ENCODE results near the gene CDH4. TPM values are rescaled to one million over a fixed set of nuclear protein-coding genes. Genes with fewer than 3 reads are reported as not detected.

The CDH4 gene
- polyA plus RNA-seq, 1 donor (not counting 4 experiments of a cell fraction or from before 2014, with no cell fraction given): 2.2 TPM

- H3K4me3 ChIP-seq (ENCODE audit: control insufficient read depth in 2 of 3, extremely low read depth in 1 of 3, insufficient read depth in 2 of 3, low read depth in 1 of 3, low read length in 3 of 3): no peak overlapping the region
- no peak overlapping the region for H2AFZ ChIP-seq (ENCODE audit: control insufficient read depth, low read length)
- H3K79me2 ChIP-seq (ENCODE audit: control insufficient read depth, insufficient read depth, low read length): peaks cover 4% of the 10 kb centered on the region
- TF ChIP-seq CTCF (optimal IDR thresholded peaks at IDR 0.05 in 1 of 3, IDR thresholded peaks at IDR 0.05 in 1 of 3, conservative IDR thresholded peaks at IDR 0.05 in 1 of 3; ENCODE audit: extremely low read depth in 1 of 3, insufficient read depth in 2 of 3, low read length in 3 of 3): no peak
- TF ChIP-seq EZH2 (IDR thresholded peaks at IDR 0.05; ENCODE audit: low read length): no peak
- H3K27ac ChIP-seq (ENCODE audit: control insufficient read depth, insufficient read depth, low read length): no peak overlapping the region
- H3K9me1 ChIP-seq (ENCODE audit: control insufficient read depth, extremely low read depth, insufficient read depth, low read length): peaks cover 2% of the 10 kb centered on the region
- peaks cover 7 to 15% of the 10 kb centered on the region in 2 experiments for H3K36me3 ChIP-seq (ENCODE audit: control insufficient read depth in 2 of 2, extremely low read depth in 1 of 2, insufficient read depth in 2 of 2, low read length in 2 of 2)
- FAIRE-seq: no peak
- peaks cover 20% of the 10 kb centered on the region for H4K20me1 ChIP-seq (ENCODE audit: control insufficient read depth, extremely low read depth, insufficient read depth, low read length)
- no peak overlapping the region for H3K4me2 ChIP-seq (ENCODE audit: control insufficient read depth, extremely low read depth, insufficient read depth, low read depth, low read length)
- H3K9me3 ChIP-seq (ENCODE audit: control insufficient read depth, low read depth, low read length): no peaks in the 10 kb centered on the region
- H3K9ac ChIP-seq (ENCODE audit: control insufficient read depth, extremely low read depth, insufficient read depth, low read length): no peak overlapping the region
- dilution Hi-C loops (cut with MboI; ENCODE audit: extremely low pct_ligation_motif_present, low sequenced_read_pairs): no loop called here
- H3K4me1 ChIP-seq (ENCODE audit: control insufficient read depth, extremely low read depth, insufficient read depth, low read length): peaks cover 6% of the 10 kb centered on the region
- DNase-seq (ENCODE audit: low read depth, low spot score): no peak
- H3K27me3 ChIP-seq (ENCODE audit: control insufficient read depth, extremely low read depth, insufficient read depth, low read length): no peaks in the 10 kb centered on the region
Measured at GRCh38 chr20:61290721-61291120, 38.7 kb downstream of the CDH4 start.

- Histone ChIP-seq H3K4me2 (ENCODE audit: control insufficient read depth, extremely low read depth, insufficient read depth, low read depth, low read length) (no peak overlapping the region), H3K4me3 (ENCODE audit: control insufficient read depth in 2 of 3, extremely low read depth in 1 of 3, insufficient read depth in 2 of 3, low read depth in 1 of 3, low read length in 3 of 3) (no peak overlapping the region), H3K9me3 (ENCODE audit: control insufficient read depth, low read depth, low read length) (no peaks in the 10 kb centered on the region), H3K79me2 (ENCODE audit: control insufficient read depth, insufficient read depth, low read length) (peaks cover 4% of the 10 kb centered on the region), H3K9me1 (ENCODE audit: control insufficient read depth, extremely low read depth, insufficient read depth, low read length) (peaks cover 2% of the 10 kb centered on the region), H3K27ac (ENCODE audit: control insufficient read depth, insufficient read depth, low read length) (no peak overlapping the region), H4K20me1 (ENCODE audit: control insufficient read depth, extremely low read depth, insufficient read depth, low read length) (peaks cover 20% of the 10 kb centered on the region), H3K4me1 (ENCODE audit: control insufficient read depth, extremely low read depth, insufficient read depth, low read length) (peaks cover 11% of the 10 kb centered on the region), H2AFZ (ENCODE audit: control insufficient read depth, low read length) (no peak overlapping the region), H3K36me3 (ENCODE audit: control insufficient read depth in 2 of 2, extremely low read depth in 1 of 2, insufficient read depth in 2 of 2, low read length in 2 of 2) (peaks cover 5 to 13% of the 10 kb centered on the region in 2 experiments), H3K27me3 (ENCODE audit: control insufficient read depth, extremely low read depth, insufficient read depth, low read length) (no peaks in the 10 kb centered on the region), H3K9ac (ENCODE audit: control insufficient read depth, extremely low read depth, insufficient read depth, low read length) (no peak overlapping the region)
- TF ChIP-seq EZH2 (IDR thresholded peaks at IDR 0.05; ENCODE audit: low read length) (no peak), CTCF (optimal IDR thresholded peaks at IDR 0.05 in 1 of 3, IDR thresholded peaks at IDR 0.05 in 1 of 3, conservative IDR thresholded peaks at IDR 0.05 in 1 of 3; ENCODE audit: extremely low read depth in 1 of 3, insufficient read depth in 2 of 3, low read length in 3 of 3) (no peak)
- no peak for FAIRE-seq
- dilution Hi-C loops (cut with MboI; ENCODE audit: extremely low pct_ligation_motif_present, low sequenced_read_pairs): no loop called here
- no peak for DNase-seq (ENCODE audit: low read depth, low spot score)
Measured at GRCh38 chr20:61291166-61291829, 39.2 kb downstream of the CDH4 start.

Data from keratinocyte (primary cell).